Measurements from ENCODE around the gene MAST4. TPM values are rescaled to one million over a fixed set of nuclear protein-coding genes. Genes with fewer than 3 reads are reported as not detected.
A peak's percentile ranks its signal among the peaks of the same experiment; 100 is the strongest.

MAST4 gene
- total and polyA plus RNA-seq, 2 of the 4 experiments (the other 2 are of a cell fraction): 4.8 to 6.8 TPM

DNA sequence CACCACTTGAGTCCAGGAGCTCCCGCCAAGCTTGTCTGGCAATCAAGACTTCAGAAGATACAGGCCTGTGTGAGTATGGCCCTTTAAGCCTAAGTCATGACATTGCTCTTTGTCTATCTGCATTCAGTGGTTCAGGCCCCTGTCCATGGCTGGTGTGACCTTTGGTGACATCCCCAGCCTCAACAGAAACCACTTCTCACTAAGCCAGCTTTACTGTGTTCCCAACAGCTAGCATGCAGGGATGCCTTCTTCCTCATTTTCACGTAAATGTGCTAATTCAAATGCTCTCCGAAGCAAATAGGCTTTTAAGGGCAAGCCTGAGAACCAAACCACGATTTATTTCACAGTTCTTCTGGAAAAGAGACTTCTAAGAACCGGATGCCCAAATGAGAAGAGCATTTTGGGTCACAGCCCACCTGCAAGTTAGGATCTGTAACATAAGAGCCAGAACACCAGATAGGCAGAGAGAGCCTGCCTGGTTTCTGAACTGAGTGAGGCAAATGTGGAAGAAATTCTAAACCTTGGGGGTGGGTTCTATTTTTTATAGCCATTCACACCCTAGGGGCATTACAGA, 585.5 kb downstream of the MAST4 start:
- no peak overlapping the region for H3K56ac ChIP-seq (ENCODE audit: extremely low read depth, insufficient read depth, low read length)
- no peak overlapping the region for H3K14ac ChIP-seq (replicated peaks; ENCODE audit: low read depth, low read length)
- H2BK20ac ChIP-seq (ENCODE audit: low read depth, low read length): no peak overlapping the region
- peak overlapping the region; percentile 67 for H2AFZ ChIP-seq (replicated peaks; ENCODE audit: low read length, poor library complexity)
- CTCF ChIA-PET: interaction anchor here (0.7 kb wide), 1 partner anchor 65 kb away, joined by 4 read pairs; no protein-coding TSS in a partner anchor
- no peak overlapping the region for H2BK5ac ChIP-seq (ENCODE audit: low read depth, low read length, poor library complexity, severe bottlenecking)
- no peak overlapping the region for H4K5ac ChIP-seq (ENCODE audit: low read depth, low read length)
- no peaks in the 10 kb centered on the region for H3K9me3 ChIP-seq (ENCODE audit: control insufficient read depth, insufficient read depth, low read length)
- H4K20me1 ChIP-seq (ENCODE audit: insufficient read depth, low read length): no peaks in the 10 kb centered on the region
- no peak overlapping the region for H2AK5ac ChIP-seq (ENCODE audit: low read depth, low read length)
- POLR2A ChIA-PET (ENCODE audit: unreplicated experiment): no interaction called here
- no peak overlapping the region for H2BK120ac ChIP-seq (ENCODE audit: low read depth, low read length)
- no peak overlapping the region for H2BK15ac ChIP-seq (ENCODE audit: low read depth, low read length)
- H3K4me1 ChIP-seq (ENCODE audit: control insufficient read depth, insufficient read depth, low read length): no peaks in the 10 kb centered on the region
- H4K8ac ChIP-seq (ENCODE audit: low read depth in 2 of 2, low read length in 2 of 2): peak overlapping the region in 1 of 2 experiments; percentile 11; a peak in 1 of 4 replicates
- H2AK9ac ChIP-seq (replicated peaks; ENCODE audit: low read depth, low read length, poor library complexity): no peak overlapping the region
- TF ChIP-seq ELK1 (IDR thresholded peaks at IDR 0.05; ENCODE audit: borderline replicate concordance, low read depth, low read length) (no peak), POLR2A (IDR thresholded peaks at IDR 0.05; ENCODE audit: low read depth, low read length) (no peak), NFE2L2 (IDR thresholded peaks at IDR 0.05; ENCODE audit: low read depth, low read length) (no peak), MXI1 (IDR thresholded peaks at IDR 0.05; ENCODE audit: borderline replicate concordance, low read depth, low read length) (no peak), RFX5 (IDR thresholded peaks at IDR 0.05; ENCODE audit: low read depth, low read length) (no peak), RCOR1 (IDR thresholded peaks at IDR 0.05; ENCODE audit: insufficient replicate concordance, low read length) (no peak), CTCF (conservative IDR thresholded peaks at IDR 0.05; ENCODE audit: low read depth, low read length) (no peak)
- TF ChIP-seq, protein P1, sequence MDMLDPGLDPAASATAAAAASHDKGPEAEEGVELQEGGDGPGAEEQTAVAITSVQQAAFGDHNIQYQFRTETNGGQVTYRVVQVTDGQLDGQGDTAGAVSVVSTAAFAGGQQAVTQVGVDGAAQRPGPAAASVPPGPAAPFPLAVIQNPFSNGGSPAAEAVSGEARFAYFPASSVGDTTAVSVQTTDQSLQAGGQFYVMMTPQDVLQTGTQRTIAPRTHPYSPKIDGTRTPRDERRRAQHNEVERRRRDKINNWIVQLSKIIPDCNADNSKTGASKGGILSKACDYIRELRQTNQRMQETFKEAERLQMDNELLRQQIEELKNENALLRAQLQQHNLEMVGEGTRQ (IDR thresholded peaks at IDR 0.05; ENCODE audit: low read depth, low read length): no peak
- H3K4me3 ChIP-seq (ENCODE audit: insufficient read depth, low read depth, low read length): no peak overlapping the region
- no peak overlapping the region for H4K91ac ChIP-seq (ENCODE audit: insufficient read depth, low read depth, low read length)
- no peak overlapping the region for H3K27ac ChIP-seq (ENCODE audit: insufficient read depth, low read length)
- H3K4ac ChIP-seq (ENCODE audit: low read depth, low read length): no peak overlapping the region
- dilution Hi-C loops (cut with HindIII; ENCODE audit: low sequenced_read_pairs, unreplicated experiment) (no loop called here), intact Hi-C loops (cut with micrococcal nuclease) (no loop called here), in situ Hi-C loops (cut with MboI; ENCODE audit: low sequenced_read_pairs) (no loop called here)
- H3K9ac ChIP-seq (ENCODE audit: low read depth, low read length): no peak overlapping the region
- no peaks in the 10 kb centered on the region for H3K27me3 ChIP-seq (ENCODE audit: control insufficient read depth, insufficient read depth, low read length)
- H3K79me1 ChIP-seq (ENCODE audit: low read depth in 1 of 2, low read length in 2 of 2): no peaks in the 10 kb centered on the region
- H3K9me1 ChIP-seq (ENCODE audit: insufficient read depth, low read length): no peaks in the 10 kb centered on the region
- no TSS peak for BruUV-seq (replicated peaks)
- no peaks in the 10 kb centered on the region for H3K36me3 ChIP-seq (ENCODE audit: control insufficient read depth, insufficient read depth, low read length)
- H3K23ac ChIP-seq (ENCODE audit: low read depth, low read length): no peak overlapping the region
- WGBS, 2 experiments (ENCODE audit: extremely low coverage in 2 of 2, insufficient read length in 1 of 2): 56% methylated on average over 4 of the region's 5 CpGs; no CpG with 5 or more reads in 1 of the 2 experiments
- DNase-seq: no peak
- H3K18ac ChIP-seq (ENCODE audit: low read depth, low read length): no peak overlapping the region
- H3K4me2 ChIP-seq (ENCODE audit: low read depth, low read length): no peak overlapping the region
- ATAC-seq (ENCODE audit: low read depth): no peak

All from IMR-90 (cell line).